ENCODE data around the gene SMARCAD1.

The SMARCAD1 gene

GRCh38 chr4:94207469-94208224, at the start of gene SMARCAD1:
SMARCAD1 (plus strand) TSS chr4:94207865; CDS start chr4:94208395, 530 bp downstream.
- peak; percentile 7 to 94 (median 80) for DNase-seq

GRCh38 chr4:94158883-94159282, 48.8 kb upstream of the SMARCAD1 start:
- DNase-seq, result no peak

GRCh38 chr4:94159790-94160189, 47.9 kb upstream of the SMARCAD1 start:
- no peak for DNase-seq

GRCh38 chr4:94160774-94161173, 46.9 kb upstream of the SMARCAD1 start:
- no peak for DNase-seq

- no peak for DNase-seq
Observed at GRCh38 chr4:94165256-94165655, 42.4 kb upstream of the SMARCAD1 start.

GRCh38 chr4:94168321-94168720, 39.3 kb upstream of the SMARCAD1 start:
- DNase-seq, result no peak

GRCh38 chr4:94169803-94170372, 37.8 kb upstream of the SMARCAD1 start:
- DNase-seq, result no peak

GRCh38 chr4:94171616-94172015, 36.0 kb upstream of the SMARCAD1 start:
- no peak for DNase-seq

- DNase-seq, result no peak
Observed at GRCh38 chr4:94175553-94176261, 32.0 kb upstream of the SMARCAD1 start.

- no peak for DNase-seq
Observed at GRCh38 chr4:94177822-94178221, 29.8 kb upstream of the SMARCAD1 start.

GRCh38 chr4:94181815-94182214, 25.9 kb upstream of the SMARCAD1 start:
- no peak for DNase-seq

GRCh38 chr4:94202769-94203168, 4.9 kb upstream of the SMARCAD1 start:
- no peak for DNase-seq

GRCh38 chr4:94208266-94208665, 601 bp downstream of the SMARCAD1 start:
- DNase-seq, result no peak

GRCh38 chr4:94208918-94209317, 1.3 kb downstream of the SMARCAD1 start:
- DNase-seq, result no peak

GRCh38 chr4:94211861-94212260, 4.2 kb downstream of the SMARCAD1 start:
- no peak for DNase-seq

- no peak for DNase-seq
Observed at GRCh38 chr4:94214703-94215319, 7.1 kb downstream of the SMARCAD1 start.

- no peak for DNase-seq
Observed at GRCh38 chr4:94216394-94216793, 8.7 kb downstream of the SMARCAD1 start.

GRCh38 chr4:94219402-94219801, 11.7 kb downstream of the SMARCAD1 start:
- DNase-seq, result no peak

- DNase-seq, result no peak
Observed at GRCh38 chr4:94221916-94222315, 14.3 kb downstream of the SMARCAD1 start.

- no peak for DNase-seq
Observed at GRCh38 chr4:94225449-94225848, 17.8 kb downstream of the SMARCAD1 start.

GRCh38 chr4:94226763-94227162, 19.1 kb downstream of the SMARCAD1 start:
- no peak for DNase-seq
